HG03097 (cell line): ENCODE results near the gene AHRR.
"Not testable (repeated sequence)": the region's sequence is repeated elsewhere in the genome, so short reads cannot be mapped to it uniquely, and the experiment has no call there.

Source experiments
- ATAC-seq: cut with Tn5 transposase; IDR thresholded peaks from one replicate; pipeline ENCODE4 v1.9.1; 2021; ENCODE audit not compliant: unreplicated experiment, low FRiP score

The AHRR gene

GRCh38 chr5:321230-321725 is at the start of gene AHRR:
TSS of gene AHRR (plus strand) at chr5:321714. CDS start at chr5:343903, 22,189 bp downstream.
- ATAC-seq = peak; percentile 51

DNA sequence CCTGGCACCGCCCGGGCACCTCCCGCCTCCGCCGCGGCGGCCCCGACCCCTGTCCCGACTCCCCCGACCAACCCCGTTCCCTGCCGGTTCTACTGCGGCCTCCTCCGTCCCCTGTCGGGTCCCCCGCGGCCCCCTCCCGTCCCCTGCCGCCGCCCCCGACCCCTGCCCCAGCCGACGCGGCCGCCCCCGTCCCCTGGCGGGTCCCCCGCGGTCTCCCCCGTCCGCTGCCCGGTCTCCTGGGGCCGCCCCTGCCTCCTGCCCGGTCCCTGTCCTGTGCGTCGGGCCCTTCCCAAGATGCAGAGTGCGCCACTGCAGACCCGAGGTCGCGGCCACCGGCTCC is 49.7 kb upstream of the AHRR start:
- ATAC-seq = not testable (repeated sequence)

GRCh38 chr5:273091-273490 is 48.4 kb upstream of the AHRR start:
- not testable (repeated sequence) for ATAC-seq

DNA sequence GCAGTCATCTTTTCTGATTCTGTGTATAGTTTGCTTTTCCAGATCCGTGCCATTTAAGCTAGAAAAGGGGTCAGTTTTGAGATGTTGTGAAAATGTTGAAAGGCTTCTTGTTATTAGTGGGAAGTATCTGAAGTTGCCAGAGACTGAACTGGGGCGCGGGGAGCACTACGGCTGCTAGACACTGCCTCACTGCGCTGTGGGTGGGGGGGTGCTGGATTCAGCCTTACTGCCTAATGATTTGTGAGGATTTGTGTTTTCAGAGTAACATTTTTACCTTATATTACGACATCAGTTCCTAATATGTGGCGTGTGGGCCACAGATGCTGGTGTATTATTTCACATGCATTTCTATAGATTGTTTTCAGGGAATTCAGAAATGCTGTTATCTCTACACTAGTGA is 48.0 kb upstream of the AHRR start:
- ATAC-seq = not testable (repeated sequence)

- not testable (repeated sequence) for ATAC-seq
Measured at GRCh38 chr5:274346-274745, 47.2 kb upstream of the AHRR start.

DNA sequence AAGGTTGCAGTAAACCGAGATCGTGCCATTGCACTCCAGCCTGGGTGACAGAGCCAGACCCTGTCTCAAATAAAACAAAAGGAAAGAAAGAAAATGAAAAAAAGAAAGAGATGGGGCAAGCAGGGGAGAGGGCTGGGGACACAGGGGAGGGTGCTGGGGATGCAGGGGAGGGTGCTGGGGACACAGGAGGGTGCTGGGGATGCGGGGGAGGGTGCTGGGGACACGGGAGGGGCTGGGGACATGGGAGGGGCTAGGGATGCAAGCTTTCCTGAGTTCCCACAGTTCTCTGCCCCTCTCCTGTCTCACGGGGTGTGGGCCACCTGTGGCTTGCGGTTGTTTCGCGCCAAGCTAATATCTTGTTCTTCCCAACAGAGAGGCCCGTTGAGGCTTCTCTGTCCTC is 42.9 kb upstream of the AHRR start:
- no peak for ATAC-seq

DNA sequence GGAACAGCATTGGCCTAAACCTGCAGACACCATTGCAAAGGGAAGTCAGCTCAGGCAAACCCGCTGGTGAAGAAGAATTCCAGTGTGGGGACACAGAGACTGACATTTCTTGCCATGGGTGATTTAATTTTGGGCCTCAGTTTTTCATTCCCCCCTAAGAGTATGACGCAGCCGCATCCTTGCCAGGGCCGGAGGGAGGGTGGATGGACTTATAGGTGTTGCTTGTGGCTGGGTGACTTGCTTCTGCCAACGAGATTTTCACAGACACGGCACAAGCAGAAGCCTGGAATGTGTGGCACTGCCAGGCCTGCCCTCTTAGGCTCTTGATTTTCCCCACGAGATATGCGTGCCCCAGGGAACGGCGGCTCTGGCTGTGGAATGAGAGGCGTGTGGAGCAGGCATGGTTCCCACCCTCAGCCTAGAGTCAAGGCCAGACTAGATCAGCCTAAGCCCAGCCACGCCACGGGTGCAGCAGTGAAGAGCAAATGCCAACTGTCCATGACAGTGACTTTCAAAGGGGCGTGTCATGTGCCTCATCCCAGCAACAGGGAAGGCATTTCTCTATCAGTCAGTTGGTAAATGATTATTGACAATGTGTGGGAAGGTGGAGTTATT is 42.4 kb upstream of the AHRR start:
- not testable (repeated sequence) for ATAC-seq

DNA sequence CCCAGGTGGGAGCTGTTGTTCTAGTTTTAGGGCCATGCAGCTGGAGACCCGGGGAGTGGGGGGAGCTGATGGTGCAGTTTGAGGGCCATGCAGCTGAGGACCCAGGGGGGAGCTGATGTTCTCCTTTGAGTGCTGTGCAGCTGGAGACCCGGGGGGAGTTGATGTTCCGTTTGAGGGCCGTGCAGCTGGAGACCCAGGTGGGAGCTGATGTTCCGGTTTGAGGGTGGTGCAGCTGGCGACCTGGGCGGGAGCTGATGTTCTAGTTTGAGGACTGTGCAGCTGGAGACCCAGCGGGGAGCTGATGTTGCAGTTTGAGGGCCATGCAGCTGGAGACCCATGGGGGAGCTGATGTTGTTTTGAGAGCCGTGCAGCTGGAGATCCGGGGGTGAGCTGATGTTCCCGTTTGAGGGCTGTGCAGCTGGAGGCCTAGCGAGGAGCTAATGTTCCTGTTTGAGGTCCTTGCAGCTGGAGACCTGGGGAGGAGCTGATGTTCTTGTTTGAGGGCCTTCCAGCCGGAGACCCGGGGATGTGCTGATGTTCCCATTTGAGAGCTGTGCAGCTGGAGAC is 35.4 kb upstream of the AHRR start:
- ATAC-seq = no peak

GRCh38 chr5:290200-290599 is 31.3 kb upstream of the AHRR start:
- ATAC-seq = not testable (repeated sequence)

GRCh38 chr5:291345-291744 is 30.2 kb upstream of the AHRR start:
- not testable (repeated sequence) for ATAC-seq

- not testable (repeated sequence) for ATAC-seq
Measured at GRCh38 chr5:294788-295187, 26.7 kb upstream of the AHRR start.

DNA sequence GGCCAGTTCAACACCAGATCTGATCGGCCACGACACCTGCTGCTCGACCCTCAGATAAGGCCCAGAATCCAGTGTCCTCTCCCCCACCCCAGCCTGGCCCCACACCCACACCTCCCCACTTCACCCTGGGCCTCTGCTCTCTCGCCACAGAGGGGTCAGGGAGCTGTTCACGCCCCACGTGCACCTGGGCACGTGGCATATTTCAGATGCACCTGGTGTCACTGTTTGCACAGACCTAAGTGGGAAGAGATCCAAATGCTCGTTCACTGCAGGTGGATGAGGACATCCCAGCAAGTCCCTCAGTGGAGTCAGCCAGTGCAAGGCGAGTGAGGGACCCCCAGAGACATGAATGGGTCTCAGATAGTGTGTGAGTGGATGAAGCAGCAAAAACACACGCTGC is 25.3 kb upstream of the AHRR start:
- ATAC-seq = not testable (repeated sequence)

DNA sequence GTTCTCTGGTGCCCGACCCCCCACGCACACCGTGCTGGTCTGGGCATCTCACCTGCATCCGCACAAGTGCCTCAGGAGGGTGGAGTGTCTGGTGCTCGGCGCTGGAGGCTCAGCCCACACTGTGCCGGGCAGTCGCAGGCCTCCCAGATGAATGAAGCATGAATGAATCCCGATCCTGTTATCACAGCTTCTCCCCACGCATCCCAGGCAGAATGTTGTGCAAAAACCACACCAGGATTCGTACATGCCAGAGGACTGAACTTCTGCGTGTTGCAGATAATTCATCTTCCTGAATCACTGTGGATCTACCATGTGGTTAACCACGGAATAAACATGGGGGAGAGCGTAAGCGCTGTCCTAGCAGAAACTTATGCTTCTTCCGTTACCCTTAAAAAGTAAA is 24.6 kb upstream of the AHRR start:
- not testable (repeated sequence) for ATAC-seq

DNA sequence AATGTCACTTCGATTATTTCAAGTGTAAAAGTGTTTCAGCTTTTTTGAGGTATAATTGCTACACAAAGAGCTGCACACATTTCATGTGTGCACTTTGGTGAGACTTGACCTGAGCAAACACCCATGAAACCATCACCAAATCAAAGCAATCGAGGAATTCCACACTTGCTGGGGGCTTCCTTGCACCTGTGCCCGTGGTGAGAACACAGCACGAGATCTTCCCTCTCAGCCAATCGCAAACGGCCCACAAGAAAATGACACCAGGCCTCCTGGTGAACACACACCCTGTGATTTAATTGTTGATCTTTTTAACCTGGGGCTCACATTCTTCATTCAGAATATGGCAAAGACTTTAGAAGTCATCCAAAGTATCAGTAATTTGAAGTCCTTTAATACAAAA is 24.1 kb upstream of the AHRR start:
- ATAC-seq = not testable (repeated sequence)

GRCh38 chr5:297991-298736 is 23.4 kb upstream of the AHRR start:
- not testable (repeated sequence) for ATAC-seq

- no peak for ATAC-seq
Measured at GRCh38 chr5:298737-299125, 22.8 kb upstream of the AHRR start.

- not testable (repeated sequence) for ATAC-seq
Measured at GRCh38 chr5:299921-300320, 21.6 kb upstream of the AHRR start.

DNA sequence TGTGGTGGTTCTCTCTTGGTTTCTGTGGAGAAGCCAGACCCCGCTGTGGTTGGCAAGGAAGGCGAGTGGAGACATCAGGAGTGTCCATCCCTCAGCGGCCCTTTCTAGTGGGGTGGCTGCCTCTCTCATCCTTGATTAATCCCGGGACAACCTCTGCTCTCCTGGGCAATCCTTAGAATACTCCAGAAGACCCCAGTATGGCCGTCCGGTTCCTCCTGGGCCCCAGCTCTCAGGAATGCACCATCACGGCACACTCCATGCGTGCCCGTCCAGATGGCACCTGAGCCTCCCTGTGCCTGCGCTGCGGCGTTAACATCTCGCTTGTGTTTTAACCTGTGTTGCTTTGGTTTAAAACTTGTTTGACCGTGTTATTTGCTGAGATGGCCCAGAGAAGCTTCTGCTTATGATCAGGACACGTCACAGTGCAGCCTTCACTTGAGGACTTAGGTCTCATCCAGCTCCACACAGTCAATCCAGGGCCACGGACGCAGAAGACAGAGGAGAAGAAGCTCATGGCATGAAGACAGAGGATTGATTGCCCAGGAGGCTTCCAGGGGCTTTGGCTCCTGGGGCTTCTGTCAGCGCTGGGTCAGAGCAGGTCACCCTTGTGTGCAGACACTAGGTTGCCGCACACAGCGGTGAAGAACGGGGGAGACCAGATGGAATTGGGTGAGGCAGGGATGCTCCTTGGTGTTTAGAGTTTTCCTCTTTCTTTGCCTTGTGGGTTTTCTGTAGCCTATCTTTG is 20.7 kb upstream of the AHRR start:
- not testable (repeated sequence) for ATAC-seq

DNA sequence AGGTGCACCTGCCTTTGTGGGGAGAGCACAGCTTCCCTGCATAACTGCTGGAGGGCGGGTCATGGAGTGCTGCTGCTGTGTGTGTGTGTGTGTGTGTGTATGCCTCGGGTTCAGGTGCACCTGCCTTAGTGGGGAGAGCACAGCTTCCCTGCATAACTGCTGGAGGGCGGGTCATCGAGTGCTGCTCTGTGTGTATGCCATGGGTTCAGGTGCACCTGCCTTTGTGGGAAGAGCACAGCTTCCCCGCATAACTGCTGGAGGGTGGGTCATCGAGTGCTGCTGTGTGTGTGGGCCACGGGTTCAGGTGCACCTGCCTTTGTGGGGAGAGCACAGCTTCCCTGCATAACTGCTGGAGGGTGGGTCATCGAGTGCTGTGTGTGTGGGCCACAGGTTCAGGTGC is 19.1 kb upstream of the AHRR start:
- ATAC-seq = not testable (repeated sequence)

- ATAC-seq = no peak
Measured at GRCh38 chr5:302966-303365, 18.5 kb upstream of the AHRR start.

DNA sequence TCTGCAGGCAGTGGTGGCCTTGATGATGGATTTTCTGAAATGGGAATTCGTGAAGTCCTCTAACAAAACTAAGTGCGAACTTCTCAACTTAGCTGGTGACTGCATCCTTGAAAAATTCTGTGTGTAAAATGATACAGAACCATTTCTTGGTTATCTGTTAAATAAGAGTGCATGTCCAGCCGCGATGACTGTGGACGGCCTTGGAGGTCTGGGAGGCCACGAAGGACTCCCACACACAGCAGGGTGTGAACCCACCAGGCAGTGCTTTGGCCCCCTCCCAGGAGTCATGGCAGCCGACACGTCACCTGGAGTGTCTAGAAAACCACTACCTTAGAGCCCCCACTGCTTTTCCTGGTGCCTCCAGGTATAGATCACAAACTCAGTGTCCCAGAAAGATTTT is 17.8 kb upstream of the AHRR start:
- ATAC-seq = not testable (repeated sequence)
